Measurements from ENCODE around the gene NCAM2.

DNA sequence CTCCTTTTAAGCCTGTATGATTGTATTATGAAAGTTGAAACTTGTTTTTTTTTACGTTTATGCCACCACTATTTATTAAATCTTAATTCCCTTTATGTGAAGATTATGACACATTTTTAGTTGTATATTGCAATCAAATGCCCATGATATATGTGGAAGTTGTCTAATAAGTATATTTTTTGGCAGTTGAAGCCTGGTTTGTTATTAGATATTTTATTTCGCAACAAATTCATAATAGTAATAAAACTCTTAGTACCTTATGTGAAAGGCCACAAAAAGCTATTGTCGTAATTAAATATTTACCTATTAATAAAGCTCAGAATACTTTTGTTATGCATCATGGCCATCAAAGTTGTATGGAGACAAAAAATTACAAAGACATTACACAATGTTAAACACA is 386.8 kb downstream of the NCAM2 start:
- TF ChIP-seq, protein P1, sequence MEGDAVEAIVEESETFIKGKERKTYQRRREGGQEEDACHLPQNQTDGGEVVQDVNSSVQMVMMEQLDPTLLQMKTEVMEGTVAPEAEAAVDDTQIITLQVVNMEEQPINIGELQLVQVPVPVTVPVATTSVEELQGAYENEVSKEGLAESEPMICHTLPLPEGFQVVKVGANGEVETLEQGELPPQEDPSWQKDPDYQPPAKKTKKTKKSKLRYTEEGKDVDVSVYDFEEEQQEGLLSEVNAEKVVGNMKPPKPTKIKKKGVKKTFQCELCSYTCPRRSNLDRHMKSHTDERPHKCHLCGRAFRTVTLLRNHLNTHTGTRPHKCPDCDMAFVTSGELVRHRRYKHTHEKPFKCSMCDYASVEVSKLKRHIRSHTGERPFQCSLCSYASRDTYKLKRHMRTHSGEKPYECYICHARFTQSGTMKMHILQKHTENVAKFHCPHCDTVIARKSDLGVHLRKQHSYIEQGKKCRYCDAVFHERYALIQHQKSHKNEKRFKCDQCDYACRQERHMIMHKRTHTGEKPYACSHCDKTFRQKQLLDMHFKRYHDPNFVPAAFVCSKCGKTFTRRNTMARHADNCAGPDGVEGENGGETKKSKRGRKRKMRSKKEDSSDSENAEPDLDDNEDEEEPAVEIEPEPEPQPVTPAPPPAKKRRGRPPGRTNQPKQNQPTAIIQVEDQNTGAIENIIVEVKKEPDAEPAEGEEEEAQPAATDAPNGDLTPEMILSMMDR (IDR thresholded peaks at IDR 0.05; ENCODE audit: extremely low read depth in 1 of 2, insufficient read depth in 1 of 2, low read depth in 1 of 2, low read length in 2 of 2): no peak
- no peak for TF ChIP-seq POLR2A (IDR thresholded peaks at IDR 0.05; ENCODE audit: low read depth, low read length)
- TF ChIP-seq, protein P2, sequence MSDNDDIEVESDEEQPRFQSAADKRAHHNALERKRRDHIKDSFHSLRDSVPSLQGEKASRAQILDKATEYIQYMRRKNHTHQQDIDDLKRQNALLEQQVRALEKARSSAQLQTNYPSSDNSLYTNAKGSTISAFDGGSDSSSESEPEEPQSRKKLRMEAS (IDR thresholded peaks at IDR 0.05; ENCODE audit: insufficient read depth, insufficient read length): no peak
- TF ChIP-seq POLR2AphosphoS5 (IDR thresholded peaks at IDR 0.05; ENCODE audit: insufficient read depth, low read depth, low read length): no peak
- TF ChIP-seq EZH2 (IDR thresholded peaks at IDR 0.05; ENCODE audit: borderline replicate concordance, low read depth, low read length, severe bottlenecking): no peak
